T-helper 2 cell treated with Interferon-gamma antibody and Interleukin-4, amounts not matched to agents 5 μg/mL and 100 μg/mL, for 36 hours (primary cell): Measurements from ENCODE around the gene CPS1.

ENCODE experiments used
- DNase-seq: peaks from one replicate; pipeline ENCODE4 v3.0.0; 2021; ENCODE audit warnings: low spot score
- H3K27ac Mint-ChIP-seq: one replicate; pipeline ENCODE4 v1.8.0; 2021; ENCODE audit warnings: mild to moderate bottlenecking, mixed read lengths
- H3K27me3 Mint-ChIP-seq: one replicate; pipeline ENCODE4 v1.8.0; 2021; ENCODE audit warnings: low read depth, mixed read lengths
- H3K36me3 Mint-ChIP-seq: one replicate; pipeline ENCODE4 v1.8.0; 2021; ENCODE audit warnings: low read depth, mixed read lengths
- H3K4me1 Mint-ChIP-seq: one replicate; pipeline ENCODE4 v1.8.0; 2021; ENCODE audit warnings: low read depth, mixed read lengths
- H3K4me3 Mint-ChIP-seq: one replicate; pipeline ENCODE4 v1.8.0; 2022; ENCODE audit warnings: mild to moderate bottlenecking, moderate library complexity, mixed read lengths
- H3K9me3 Mint-ChIP-seq: one replicate; pipeline ENCODE4 v1.8.0; 2021; ENCODE audit warnings: mixed read lengths

CPS1 gene

GRCh38 chr2:210539035-210539434, 17.4 kb upstream of the CPS1 start:
- H3K36me3 Mint-ChIP-seq: no peaks in the 10 kb centered on the region
- no peaks in the 10 kb centered on the region for H3K27me3 Mint-ChIP-seq
- H3K9me3 Mint-ChIP-seq: no peaks in the 10 kb centered on the region
- no peak overlapping the region for H3K27ac Mint-ChIP-seq
- H3K4me3 Mint-ChIP-seq: no peak overlapping the region
- no peaks in the 10 kb centered on the region for H3K4me1 Mint-ChIP-seq
- DNase-seq: no peak

DNA sequence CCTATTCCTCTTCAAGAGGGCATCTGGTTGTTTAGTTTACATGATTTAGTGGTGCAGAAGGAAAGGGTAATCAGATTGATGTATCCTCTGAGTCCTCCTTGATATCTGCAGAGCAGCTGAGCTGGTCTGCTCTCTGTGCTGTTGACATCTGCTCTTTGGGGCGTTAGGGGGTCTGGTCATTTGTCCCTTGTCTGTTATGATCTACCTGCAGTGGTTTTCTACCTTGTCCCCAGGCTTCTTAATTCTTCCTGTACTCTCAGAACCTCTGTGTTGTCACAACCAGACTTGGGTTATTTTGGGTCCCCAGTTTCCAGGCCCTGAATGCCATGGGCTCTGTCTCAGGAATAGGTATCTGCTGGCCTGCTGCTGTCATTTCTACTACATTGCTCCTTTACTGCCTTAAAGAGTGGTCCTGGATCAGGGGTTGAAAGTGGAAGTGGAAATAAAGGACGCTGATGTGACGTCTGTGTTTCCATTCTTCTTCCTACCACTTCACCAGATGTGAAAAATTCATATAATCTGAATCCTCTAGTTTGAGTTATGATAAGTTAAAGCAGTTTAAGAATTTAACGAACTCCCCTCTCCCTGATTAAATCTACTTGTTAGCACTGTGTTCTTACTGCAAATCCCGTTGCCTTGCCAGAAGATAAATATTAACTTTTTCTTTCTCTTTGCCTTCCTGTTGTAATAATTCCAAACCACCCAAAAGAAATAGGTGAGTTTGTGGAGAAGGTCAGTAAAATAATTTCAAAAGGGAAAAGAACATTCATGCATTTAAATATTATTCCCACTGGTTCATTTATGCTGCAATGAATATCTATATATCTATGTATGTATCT, 16.6 kb upstream of the CPS1 start:
- no peaks in the 10 kb centered on the region for H3K27me3 Mint-ChIP-seq
- DNase-seq: no peak
- H3K4me1 Mint-ChIP-seq: no peaks in the 10 kb centered on the region
- H3K36me3 Mint-ChIP-seq: no peaks in the 10 kb centered on the region
- H3K9me3 Mint-ChIP-seq: no peaks in the 10 kb centered on the region
- no peak overlapping the region for H3K27ac Mint-ChIP-seq
- H3K4me3 Mint-ChIP-seq: no peak overlapping the region

GRCh38 chr2:210540471-210540870, 15.9 kb upstream of the CPS1 start:
- H3K4me1 Mint-ChIP-seq: no peaks in the 10 kb centered on the region
- no peak overlapping the region for H3K27ac Mint-ChIP-seq
- H3K36me3 Mint-ChIP-seq: no peaks in the 10 kb centered on the region
- DNase-seq: no peak
- H3K4me3 Mint-ChIP-seq: no peak overlapping the region
- no peaks in the 10 kb centered on the region for H3K27me3 Mint-ChIP-seq
- no peaks in the 10 kb centered on the region for H3K9me3 Mint-ChIP-seq

DNA sequence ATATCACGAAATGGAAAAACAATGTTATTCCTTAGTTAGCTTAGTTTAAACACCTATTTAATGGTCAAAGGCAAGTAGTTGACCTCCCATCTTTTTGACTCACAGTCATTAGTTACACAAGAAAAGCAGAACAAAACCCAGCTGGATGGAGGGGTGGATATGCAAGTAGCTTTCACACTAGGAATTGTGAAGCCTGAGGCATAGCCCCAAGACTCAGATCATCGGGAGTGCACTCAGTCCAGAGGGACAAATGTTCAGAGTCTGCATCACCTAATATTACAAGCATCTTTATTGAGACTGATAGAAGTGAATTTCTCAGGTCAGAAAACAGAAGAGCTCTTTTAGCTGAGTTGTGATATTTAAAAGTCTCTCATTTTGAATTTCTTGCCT, 15.5 kb upstream of the CPS1 start:
- Mint-ChIP-seq H3K4me3 (no peak overlapping the region), H3K4me1 (no peaks in the 10 kb centered on the region), H3K27ac (no peak overlapping the region), H3K27me3 (no peaks in the 10 kb centered on the region), H3K9me3 (no peaks in the 10 kb centered on the region), H3K36me3 (no peaks in the 10 kb centered on the region)
- DNase-seq: no peak

DNA sequence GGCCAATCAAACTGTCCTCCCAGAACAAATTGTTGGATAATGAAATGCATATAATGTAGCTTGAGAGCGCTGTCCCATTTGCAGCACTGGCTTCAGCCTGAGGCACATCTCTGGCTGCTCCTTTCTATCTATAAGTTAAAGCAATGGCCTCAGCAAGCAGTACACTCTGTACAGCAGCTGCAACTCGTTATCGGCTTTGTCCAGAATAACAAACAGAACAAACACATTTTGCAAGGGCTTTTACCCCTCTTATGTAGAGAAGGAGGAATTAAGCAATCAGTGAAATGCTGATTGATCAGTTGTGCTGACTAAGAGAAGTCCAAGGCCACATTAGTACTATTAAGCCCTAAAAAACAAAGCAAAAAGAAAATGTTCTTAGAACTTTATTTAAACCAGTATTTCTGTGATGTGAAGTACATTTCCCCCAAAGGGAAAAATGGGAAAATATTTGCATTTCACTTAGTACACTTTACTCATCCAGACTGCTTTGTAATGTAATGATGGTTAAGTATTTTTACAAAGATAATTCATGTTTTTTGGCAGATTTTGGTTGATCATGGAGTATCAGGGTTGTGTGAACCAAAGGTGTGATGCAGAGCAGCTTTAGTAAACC, 15.0 kb upstream of the CPS1 start:
- no peaks in the 10 kb centered on the region for H3K4me1 Mint-ChIP-seq
- no peak overlapping the region for H3K27ac Mint-ChIP-seq
- H3K36me3 Mint-ChIP-seq: no peaks in the 10 kb centered on the region
- no peaks in the 10 kb centered on the region for H3K27me3 Mint-ChIP-seq
- H3K4me3 Mint-ChIP-seq: no peak overlapping the region
- H3K9me3 Mint-ChIP-seq: no peaks in the 10 kb centered on the region
- DNase-seq: no peak

GRCh38 chr2:210544007-210544590, 12.3 kb upstream of the CPS1 start:
- no peak overlapping the region for H3K4me3 Mint-ChIP-seq
- DNase-seq: no peak
- H3K27ac Mint-ChIP-seq: no peak overlapping the region
- H3K27me3 Mint-ChIP-seq: no peaks in the 10 kb centered on the region
- no peaks in the 10 kb centered on the region for H3K36me3 Mint-ChIP-seq
- H3K9me3 Mint-ChIP-seq: no peaks in the 10 kb centered on the region
- no peaks in the 10 kb centered on the region for H3K4me1 Mint-ChIP-seq

- no peaks in the 10 kb centered on the region for H3K9me3 Mint-ChIP-seq
- H3K36me3 Mint-ChIP-seq: no peaks in the 10 kb centered on the region
- no peaks in the 10 kb centered on the region for H3K27me3 Mint-ChIP-seq
- no peak overlapping the region for H3K4me3 Mint-ChIP-seq
- H3K4me1 Mint-ChIP-seq: no peaks in the 10 kb centered on the region
- no peak for DNase-seq
- H3K27ac Mint-ChIP-seq: no peak overlapping the region
Measured at GRCh38 chr2:210544831-210545230, 11.6 kb upstream of the CPS1 start.

DNA sequence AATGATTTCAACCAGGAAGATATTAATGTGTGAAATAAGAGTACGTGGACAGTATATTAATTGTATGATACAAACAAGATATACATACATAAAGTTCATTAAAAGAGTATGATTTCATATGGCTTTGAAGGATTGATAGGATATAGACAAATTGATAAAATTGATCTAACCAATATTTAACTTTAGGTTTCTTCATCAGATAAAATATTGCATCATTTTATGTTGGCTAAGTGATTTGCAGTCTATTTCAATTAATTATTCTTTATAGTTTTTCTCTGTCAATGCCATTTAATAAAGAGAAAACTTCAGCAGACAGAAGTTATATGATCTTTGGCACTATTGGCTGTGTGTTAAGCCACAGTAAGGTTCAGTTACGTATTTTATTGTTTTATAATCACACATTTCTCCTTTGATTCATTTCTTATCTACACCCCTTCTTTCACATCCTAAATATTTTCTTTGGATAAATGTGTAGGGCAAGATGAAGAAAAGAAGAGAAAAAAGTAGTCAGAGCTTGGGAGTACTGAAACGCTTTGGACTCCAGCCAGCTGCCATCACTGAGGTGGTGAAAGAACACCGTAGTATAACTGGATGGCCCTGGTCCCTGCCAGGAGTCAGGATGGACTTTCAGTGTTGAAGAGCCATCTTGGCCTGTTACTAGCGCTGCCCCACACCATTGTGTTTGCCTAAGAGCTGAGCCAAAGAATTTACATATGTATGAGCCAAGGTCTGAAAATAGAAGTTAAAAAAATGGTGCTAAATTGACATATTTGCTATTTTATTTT, 9.8 kb upstream of the CPS1 start:
- Mint-ChIP-seq H3K36me3 (no peaks in the 10 kb centered on the region), H3K4me3 (no peak overlapping the region), H3K4me1 (no peaks in the 10 kb centered on the region), H3K27ac (no peak overlapping the region), H3K9me3 (no peaks in the 10 kb centered on the region), H3K27me3 (no peaks in the 10 kb centered on the region)
- no peak for DNase-seq

GRCh38 chr2:210548031-210548430, 8.4 kb upstream of the CPS1 start:
- H3K9me3 Mint-ChIP-seq: no peaks in the 10 kb centered on the region
- H3K27ac Mint-ChIP-seq: no peak overlapping the region
- H3K4me3 Mint-ChIP-seq: no peak overlapping the region
- DNase-seq: no peak
- no peaks in the 10 kb centered on the region for H3K36me3 Mint-ChIP-seq
- H3K4me1 Mint-ChIP-seq: no peaks in the 10 kb centered on the region
- no peaks in the 10 kb centered on the region for H3K27me3 Mint-ChIP-seq

DNA sequence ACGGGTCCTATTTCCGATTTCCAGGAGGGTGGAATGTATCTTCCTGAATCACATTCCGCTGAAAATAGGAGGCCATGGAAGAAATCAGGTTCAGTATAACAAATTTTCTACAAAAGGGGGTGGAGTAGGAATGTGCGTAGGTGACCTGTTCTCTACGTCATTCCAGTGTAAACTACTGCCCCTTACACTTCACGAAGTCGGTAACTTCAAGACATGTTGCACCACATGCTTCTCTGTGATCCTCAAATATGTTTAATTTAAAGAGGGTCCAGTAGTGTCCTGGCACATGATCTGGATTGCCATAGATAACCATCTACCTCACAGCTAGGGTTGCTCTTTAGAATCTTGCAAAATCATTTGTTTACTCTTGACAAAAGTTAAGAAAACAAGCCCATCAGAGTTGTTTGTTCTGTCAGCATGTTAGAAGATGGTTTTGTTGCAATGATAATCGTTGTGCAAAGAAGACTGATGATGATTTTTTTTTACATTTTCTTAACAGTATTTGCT, 7.5 kb upstream of the CPS1 start:
- Mint-ChIP-seq H3K27ac (no peak overlapping the region), H3K4me1 (no peaks in the 10 kb centered on the region), H3K4me3 (no peak overlapping the region), H3K9me3 (no peaks in the 10 kb centered on the region), H3K36me3 (no peaks in the 10 kb centered on the region), H3K27me3 (no peaks in the 10 kb centered on the region)
- no peak for DNase-seq

GRCh38 chr2:210551001-210551400, 5.4 kb upstream of the CPS1 start:
- H3K27me3 Mint-ChIP-seq: no peaks in the 10 kb centered on the region
- no peak overlapping the region for H3K27ac Mint-ChIP-seq
- no peaks in the 10 kb centered on the region for H3K9me3 Mint-ChIP-seq
- H3K36me3 Mint-ChIP-seq: no peaks in the 10 kb centered on the region
- no peaks in the 10 kb centered on the region for H3K4me1 Mint-ChIP-seq
- H3K4me3 Mint-ChIP-seq: no peak overlapping the region
- no peak for DNase-seq

- H3K4me3 Mint-ChIP-seq: no peak overlapping the region
- no peak for DNase-seq
- no peak overlapping the region for H3K27ac Mint-ChIP-seq
- H3K27me3 Mint-ChIP-seq: no peaks in the 10 kb centered on the region
- H3K4me1 Mint-ChIP-seq: no peaks in the 10 kb centered on the region
- H3K9me3 Mint-ChIP-seq: no peaks in the 10 kb centered on the region
- no peaks in the 10 kb centered on the region for H3K36me3 Mint-ChIP-seq
Measured at GRCh38 chr2:210553373-210553772, 3.0 kb upstream of the CPS1 start.

- no peaks in the 10 kb centered on the region for H3K4me1 Mint-ChIP-seq
Measured at GRCh38 chr2:210555555-210555954, 844 bp upstream of the CPS1 start.

GRCh38 chr2:210557721-210558120, 1.3 kb downstream of the CPS1 start:
- Mint-ChIP-seq H3K27ac (no peak overlapping the region), H3K9me3 (no peaks in the 10 kb centered on the region), H3K4me1 (no peaks in the 10 kb centered on the region), H3K36me3 (no peaks in the 10 kb centered on the region), H3K27me3 (no peaks in the 10 kb centered on the region), H3K4me3 (no peak overlapping the region)
- no peak for DNase-seq

More at GRCh38 chr2:210555555-210555954, 844 bp upstream of the CPS1 start:
- H3K27me3 Mint-ChIP-seq: no peaks in the 10 kb centered on the region
- H3K36me3 Mint-ChIP-seq: no peaks in the 10 kb centered on the region
- DNase-seq: no peak
- H3K27ac Mint-ChIP-seq: no peak overlapping the region
- H3K4me3 Mint-ChIP-seq: no peak overlapping the region
- no peaks in the 10 kb centered on the region for H3K9me3 Mint-ChIP-seq
